GM12873 (cell line): ENCODE results near the gene LHX5.

Experiments
- CTCF ChIP-seq: IDR thresholded peaks from 2 replicates; pipeline ENCODE4 v1.5.1; 2012; ENCODE audit warnings: low read depth, mild to moderate bottlenecking, moderate library complexity, low read length, control low read depth; ENCODE audit not compliant: insufficient read depth; ENCODE audit errors: missing control alignments

The LHX5 gene

GRCh38 chr12:113416091-113416754, 55.4 kb downstream of the LHX5 start:
- no peak for TF ChIP-seq CTCF

- no peak for TF ChIP-seq CTCF
Measured at GRCh38 chr12:113414519-113415038, 57.1 kb downstream of the LHX5 start.

- no peak for TF ChIP-seq CTCF
Measured at GRCh38 chr12:113413488-113413939, 58.2 kb downstream of the LHX5 start.
